Smooth muscle cell (in vitro differentiated cells): Measurements from ENCODE around the gene ADAMTS8. TPM values are rescaled to one million over a fixed set of nuclear protein-coding genes. Genes with fewer than 3 reads are reported as not detected.

Experiments used
- DNase-seq: peaks from one replicate; lab custom pipeline; 2025; ENCODE audit not compliant: unreplicated experiment; lab: John Stamatoyannopoulos, UW
- H2AFZ ChIP-seq: fragments of 200-600 bp; sonication (generic); 2 replicates; pipeline ENCODE4 v1.6.0; 2016; ENCODE audit warnings: antibody characterized with exemption, low read depth, mild to moderate bottlenecking
- H3F3A ChIP-seq: fragments of 200-600 bp; sonication (generic); 2 replicates; pipeline ENCODE4 v1.6.0; 2017; ENCODE audit warnings: antibody characterized with exemption, low read depth
- H3K27ac ChIP-seq: fragments of 200-600 bp; sonication (generic); 2 replicates; pipeline ENCODE4 v1.5.1; 2016; ENCODE audit warnings: low read depth, mild to moderate bottlenecking
- H3K27me3 ChIP-seq: fragments of 200-600 bp; sonication (generic); 2 replicates; pipeline ENCODE4 v1.6.1; 2016; ENCODE audit warnings: low read depth, mild to moderate bottlenecking
- H3K36me3 ChIP-seq: fragments of 200-600 bp; sonication (generic); 2 replicates; pipeline ENCODE4 v1.5.1; 2016; ENCODE audit warnings: low read depth
- H3K4me1 ChIP-seq: fragments of 200-600 bp; sonication (generic); 2 replicates; pipeline ENCODE4 v1.5.1; 2016; ENCODE audit warnings: low read depth
- H3K4me2 ChIP-seq: fragments of 200-600 bp; sonication (generic); 2 replicates; pipeline ENCODE4 v1.6.0; 2016; ENCODE audit warnings: mild to moderate bottlenecking
- H3K4me3 ChIP-seq: fragments of 200-600 bp; sonication (generic); 2 replicates; pipeline ENCODE4 v1.5.1; 2016; ENCODE audit warnings: mild to moderate bottlenecking
- H3K79me2 ChIP-seq: fragments of 200-600 bp; sonication (generic); 2 replicates; pipeline ENCODE4 v1.6.0; 2016; ENCODE audit warnings: low read depth, mild to moderate bottlenecking
- H3K9ac ChIP-seq: fragments of 200-600 bp; sonication (generic); 2 replicates; pipeline ENCODE4 v1.6.0; 2016; ENCODE audit warnings: low read depth
- H3K9me3 ChIP-seq: fragments of 200-600 bp; sonication (generic); replicated peaks from 2 replicates; pipeline ENCODE4 v1.5.1; 2016; ENCODE audit warnings: low read depth
- H4K20me1 ChIP-seq: fragments of 200-600 bp; sonication (generic); 2 replicates; pipeline ENCODE4 v1.6.0; 2016; ENCODE audit warnings: low read depth
- WGBS: methylation state at CpG from one replicate; pipeline ENCODE4 v1.1.7; 2016; ENCODE audit warnings: low lambda C conversion rate; 5-methylcytosine and 5-hydroxymethylcytosine counted together
- polyA plus RNA-seq: library from polyadenylated mRNA; unstranded; fragments of >200 nt; fragmentation: Nextera tagmentation; extraction: Ambion mirVana; gene quantifications from 2 replicates; pipeline ENCODE4 v1.2.1, GENCODE V29; 2016
- total RNA-seq: library from RNA; depleted of rRNA; stranded (reverse); fragments of >200 nt; gene quantifications from 2 replicates; pipeline ENCODE4 v1.2.3, GENCODE V29; 2014
- TF ChIP-seq, protein P1 (sequence below): fragments of 200-600 bp; sonication (generic); IDR thresholded peaks from 2 replicates; pipeline ENCODE4 v1.5.1; 2017; ENCODE audit warnings: borderline replicate concordance, mild to moderate bottlenecking, antibody characterized with exemption; ENCODE audit not compliant: insufficient read depth, poor library complexity, severe bottlenecking

Gene ADAMTS8
- total and polyA plus RNA-seq, 2 experiments from 2014 or later: not detected

GRCh38 chr11:130448416-130449309 is 20.3 kb upstream of the ADAMTS8 start, which contains the start of gene ADAMTS15:
Gene ADAMTS15 (plus strand): TSS chr11:130448645. CDS start chr11:130448974, 329 bp downstream.
- Histone ChIP-seq H3K4me3 (peak within 1 kb of the TSS; percentile 53), H3K27me3 (peaks cover 9% of the 10 kb centered on the region), H4K20me1 (no peaks in the 10 kb centered on the region), H3F3A (no peaks in the 10 kb centered on the region), H3K9ac (no peak within 1 kb of the TSS), H3K36me3 (no peaks in the 10 kb centered on the region), H3K4me2 (peak within 1 kb of the TSS; percentile 87), H3K27ac (no peak within 1 kb of the TSS), H3K79me2 (peaks cover 3% of the 10 kb centered on the region), H3K9me3 (no peaks in the 10 kb centered on the region), H2AFZ (peak within 1 kb of the TSS; percentile 2), H3K4me1 (peaks cover 10% of the 10 kb centered on the region)
- peak; percentile 52 for DNase-seq
- 1% methylated on average over 75 of the region's 75 CpGs for WGBS
- TF ChIP-seq, protein P1, sequence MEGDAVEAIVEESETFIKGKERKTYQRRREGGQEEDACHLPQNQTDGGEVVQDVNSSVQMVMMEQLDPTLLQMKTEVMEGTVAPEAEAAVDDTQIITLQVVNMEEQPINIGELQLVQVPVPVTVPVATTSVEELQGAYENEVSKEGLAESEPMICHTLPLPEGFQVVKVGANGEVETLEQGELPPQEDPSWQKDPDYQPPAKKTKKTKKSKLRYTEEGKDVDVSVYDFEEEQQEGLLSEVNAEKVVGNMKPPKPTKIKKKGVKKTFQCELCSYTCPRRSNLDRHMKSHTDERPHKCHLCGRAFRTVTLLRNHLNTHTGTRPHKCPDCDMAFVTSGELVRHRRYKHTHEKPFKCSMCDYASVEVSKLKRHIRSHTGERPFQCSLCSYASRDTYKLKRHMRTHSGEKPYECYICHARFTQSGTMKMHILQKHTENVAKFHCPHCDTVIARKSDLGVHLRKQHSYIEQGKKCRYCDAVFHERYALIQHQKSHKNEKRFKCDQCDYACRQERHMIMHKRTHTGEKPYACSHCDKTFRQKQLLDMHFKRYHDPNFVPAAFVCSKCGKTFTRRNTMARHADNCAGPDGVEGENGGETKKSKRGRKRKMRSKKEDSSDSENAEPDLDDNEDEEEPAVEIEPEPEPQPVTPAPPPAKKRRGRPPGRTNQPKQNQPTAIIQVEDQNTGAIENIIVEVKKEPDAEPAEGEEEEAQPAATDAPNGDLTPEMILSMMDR: no peak

DNA sequence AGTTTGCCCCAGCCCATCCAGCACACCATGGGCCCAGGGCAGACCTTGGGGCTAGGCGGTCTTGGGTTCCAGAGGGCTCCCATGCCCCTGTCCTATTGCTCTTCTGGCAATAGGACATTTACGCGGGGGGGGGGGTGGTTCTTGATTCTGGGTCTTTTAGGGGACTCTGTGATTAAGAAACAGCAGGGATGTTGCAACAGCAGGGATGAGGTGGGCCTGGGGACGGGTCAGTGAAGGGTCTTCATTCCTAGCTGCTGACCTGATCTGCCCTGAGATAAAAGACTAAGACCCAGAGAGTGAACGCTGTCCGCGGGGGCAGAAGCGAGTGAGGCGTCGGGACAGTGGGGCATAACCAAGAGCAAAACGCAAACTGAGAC is 19.6 kb upstream of the ADAMTS8 start:
- no peaks in the 10 kb centered on the region for H3K9me3 ChIP-seq
- H4K20me1 ChIP-seq: no peaks in the 10 kb centered on the region
- DNase-seq: no peak
- no peaks in the 10 kb centered on the region for H3K79me2 ChIP-seq
- H3K36me3 ChIP-seq: no peaks in the 10 kb centered on the region
- peak overlapping the region; percentile 53 for H3K4me3 ChIP-seq
- no peak overlapping the region for H3K27ac ChIP-seq
- peaks cover 10% of the 10 kb centered on the region for H3K4me1 ChIP-seq
- WGBS: 14% methylated on average over 11 of the region's 11 CpGs
- no peak overlapping the region for H3K9ac ChIP-seq
- H3K27me3 ChIP-seq: peaks cover 9% of the 10 kb centered on the region
- peaks cover 4% of the 10 kb centered on the region for H3F3A ChIP-seq
- H3K4me2 ChIP-seq: peak overlapping the region; percentile 87
- peak overlapping the region; percentile 2 for H2AFZ ChIP-seq
- TF ChIP-seq, protein P1: no peak

DNA sequence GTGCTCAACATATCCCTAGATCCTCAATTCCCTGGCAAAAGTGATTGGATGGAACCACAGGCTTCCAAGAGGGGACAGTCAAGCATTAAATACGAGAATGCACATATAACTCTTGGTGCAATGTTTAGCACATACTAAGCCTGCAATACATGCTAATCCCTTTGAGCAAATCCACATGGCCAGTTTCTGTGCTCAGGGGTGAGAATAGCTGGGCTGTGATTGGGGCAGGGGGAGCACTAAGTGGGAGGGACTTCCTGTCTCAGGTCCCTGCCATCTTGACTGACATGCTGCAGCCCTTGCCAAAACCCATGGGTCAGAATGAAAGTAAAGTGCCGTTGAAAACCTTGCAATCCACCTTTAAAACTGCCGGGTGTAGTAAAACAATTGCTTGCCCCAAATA is 17.4 kb upstream of the ADAMTS8 start:
- WGBS: 76% methylated on average over 3 of the region's 3 CpGs
- no peak for DNase-seq

More for the DNA sequence above, 17.4 kb upstream of the ADAMTS8 start:
- no peak overlapping the region for H3K9ac ChIP-seq
- no peaks in the 10 kb centered on the region for H4K20me1 ChIP-seq
- H3K27me3 ChIP-seq: peaks cover 9% of the 10 kb centered on the region
- no peaks in the 10 kb centered on the region for H3K9me3 ChIP-seq
- peaks cover 6% of the 10 kb centered on the region for H3F3A ChIP-seq
- peaks cover 10% of the 10 kb centered on the region for H3K4me1 ChIP-seq
- no peak overlapping the region for H2AFZ ChIP-seq
- no peak overlapping the region for H3K27ac ChIP-seq
- TF ChIP-seq, protein P1: no peak
- H3K36me3 ChIP-seq: no peaks in the 10 kb centered on the region
- H3K79me2 ChIP-seq: no peaks in the 10 kb centered on the region
- H3K4me3 ChIP-seq: no peak overlapping the region
- H3K4me2 ChIP-seq: no peak overlapping the region
